Neural cell (in vitro differentiated cells): ENCODE measurements around the gene TTC31.

ENCODE experiments used
- MXI1 ChIP-seq: fragments of 450-650 bp; conservative IDR thresholded peaks from 2 replicates; pipeline ENCODE4 v1.6.1; 2014; ENCODE audit warnings: antibody characterized with exemption, mild to moderate bottlenecking; ENCODE audit not compliant: poor library complexity, severe bottlenecking
- POLR2AphosphoS5 ChIP-seq: IDR thresholded peaks from 2 replicates; pipeline ENCODE4 v1.6.1; 2012
- RAD21 ChIP-seq: fragments of 450-650 bp; conservative IDR thresholded peaks from 2 replicates; pipeline ENCODE4 v1.6.1; 2014; ENCODE audit warnings: antibody characterized with exemption, mild to moderate bottlenecking, moderate library complexity
- REST ChIP-seq: IDR thresholded peaks from 2 replicates; pipeline ENCODE4 v1.6.1; 2012; ENCODE audit warnings: borderline replicate concordance
- TF ChIP-seq, protein P1 (sequence below): fragments of 450-650 bp; IDR thresholded peaks from 2 replicates; pipeline ENCODE4 v1.5.1; 2014; ENCODE audit warnings: antibody characterized with exemption, mild to moderate bottlenecking, moderate library complexity; ENCODE audit not compliant: poor library complexity, severe bottlenecking

DNA sequence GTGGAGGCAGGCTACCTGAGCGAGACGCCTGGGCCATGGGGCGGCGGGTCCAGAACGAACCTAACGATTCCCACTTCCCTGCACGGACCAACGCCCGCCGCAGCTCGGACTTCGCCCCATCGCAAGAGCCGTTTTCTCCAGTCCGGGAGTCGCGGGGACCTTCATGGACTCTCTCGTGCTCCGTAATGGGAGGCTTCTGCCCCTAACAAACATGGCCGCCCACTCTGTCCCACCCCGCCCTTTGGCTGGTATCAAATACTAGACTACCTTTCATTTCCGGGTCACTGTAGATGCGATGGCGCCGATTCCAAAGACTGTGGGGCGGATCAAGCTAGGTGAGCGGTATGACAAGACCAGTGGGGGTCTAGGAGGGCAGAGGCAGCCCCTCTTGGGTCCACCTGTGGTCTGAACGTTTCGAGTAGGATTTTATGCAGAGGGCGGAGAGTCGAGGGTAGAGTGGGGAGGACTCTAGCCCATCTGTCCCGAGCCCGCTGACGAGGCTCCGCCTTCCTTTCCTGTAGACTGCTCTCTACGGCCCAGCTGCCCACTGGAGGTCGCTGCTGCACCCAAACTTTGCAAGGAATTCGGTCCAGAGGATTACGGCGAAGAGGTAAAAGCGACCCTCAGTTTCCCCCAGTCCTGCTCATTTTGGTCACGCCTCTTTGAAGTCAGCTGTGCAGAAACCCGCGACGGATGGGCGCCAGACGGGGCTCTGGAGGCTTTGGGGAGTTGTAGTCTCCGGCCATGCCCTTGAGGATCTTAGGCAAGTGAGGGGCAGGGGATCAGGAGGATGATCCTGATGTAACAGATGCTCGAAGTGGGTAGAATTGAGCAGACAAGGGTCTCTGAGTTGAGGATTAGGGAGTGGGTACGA is at the start of gene TTC31, which contains the start of gene CCDC142:
- TF ChIP-seq, protein P1, sequence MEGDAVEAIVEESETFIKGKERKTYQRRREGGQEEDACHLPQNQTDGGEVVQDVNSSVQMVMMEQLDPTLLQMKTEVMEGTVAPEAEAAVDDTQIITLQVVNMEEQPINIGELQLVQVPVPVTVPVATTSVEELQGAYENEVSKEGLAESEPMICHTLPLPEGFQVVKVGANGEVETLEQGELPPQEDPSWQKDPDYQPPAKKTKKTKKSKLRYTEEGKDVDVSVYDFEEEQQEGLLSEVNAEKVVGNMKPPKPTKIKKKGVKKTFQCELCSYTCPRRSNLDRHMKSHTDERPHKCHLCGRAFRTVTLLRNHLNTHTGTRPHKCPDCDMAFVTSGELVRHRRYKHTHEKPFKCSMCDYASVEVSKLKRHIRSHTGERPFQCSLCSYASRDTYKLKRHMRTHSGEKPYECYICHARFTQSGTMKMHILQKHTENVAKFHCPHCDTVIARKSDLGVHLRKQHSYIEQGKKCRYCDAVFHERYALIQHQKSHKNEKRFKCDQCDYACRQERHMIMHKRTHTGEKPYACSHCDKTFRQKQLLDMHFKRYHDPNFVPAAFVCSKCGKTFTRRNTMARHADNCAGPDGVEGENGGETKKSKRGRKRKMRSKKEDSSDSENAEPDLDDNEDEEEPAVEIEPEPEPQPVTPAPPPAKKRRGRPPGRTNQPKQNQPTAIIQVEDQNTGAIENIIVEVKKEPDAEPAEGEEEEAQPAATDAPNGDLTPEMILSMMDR, result peak; percentile 99
- TF ChIP-seq MXI1 (peak; percentile 87), RAD21 (peak; percentile 88), REST (peak; percentile 68), POLR2AphosphoS5 (peak; percentile 92)
